ENCODE data around the gene ASPSCR1. TPM values are rescaled to one million over a fixed set of nuclear protein-coding genes. Genes with fewer than 3 reads are reported as not detected.

Gene ASPSCR1
- total and polyA plus RNA-seq, 2 of the 13 experiments (the other 11 are each of a cell fraction or from before 2014, with no cell fraction given), result 274 to 314 TPM

DNA sequence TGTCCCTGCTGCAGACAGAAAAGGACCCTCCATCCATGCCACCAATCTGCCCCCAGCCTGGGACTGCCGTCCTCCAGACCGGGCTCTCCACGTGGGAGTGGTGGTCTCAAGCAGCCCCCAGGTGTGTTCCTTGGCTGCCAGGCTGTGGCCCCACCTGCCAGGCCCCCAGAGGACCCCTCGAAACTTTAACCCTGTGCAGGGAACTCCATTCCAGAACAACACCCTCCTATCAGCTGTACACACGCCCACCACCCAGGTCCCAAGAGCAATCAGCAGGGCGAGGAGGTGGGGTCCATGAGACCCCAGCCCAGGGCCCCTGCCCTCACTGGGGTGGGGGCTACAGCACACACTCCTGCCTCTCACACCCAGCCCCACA lies 41.7 kb upstream of the ASPSCR1 start:
- no peak for DNase-seq (ENCODE audit: low spot score)
- Histone ChIP-seq H3K9me3 (ENCODE audit: low read length) (no peaks in the 10 kb centered on the region), H2AFZ (ENCODE audit: low read length) (no peak overlapping the region), H3K4me1 (ENCODE audit: insufficient read depth, low read length) (peaks cover 64% of the 10 kb centered on the region), H3K4me2 (ENCODE audit: low read depth, low read length) (peak overlapping the region; percentile 86), H3K4me3 (replicated peaks in 1 of 3; ENCODE audit: insufficient read depth in 1 of 3, low read depth in 2 of 3, low read length in 3 of 3) (peak overlapping the region; percentile 41 to 88 (median 43)), H3K36me3 (replicated peaks in 1 of 2; ENCODE audit: control insufficient read depth in 1 of 2, insufficient read depth in 2 of 2, low read length in 2 of 2) (peaks cover 11 to 28% of the 10 kb centered on the region in 2 experiments), H3K27me3 (ENCODE audit: control insufficient read depth in 1 of 2, insufficient read depth in 2 of 2, low read length in 2 of 2) (peaks cover 13 to 27% of the 10 kb centered on the region in 2 experiments; a peak in 4 of 5 replicates), H3K79me2 (ENCODE audit: insufficient read depth, low read length) (peaks cover 19% of the 10 kb centered on the region), H3K27ac (ENCODE audit: extremely low read length, insufficient read depth, low read length) (peak overlapping the region; percentile 1), H4K20me1 (ENCODE audit: insufficient read depth, low read length) (peaks cover 5% of the 10 kb centered on the region; the same call in 1 of the 2 replicates), H3K9ac (ENCODE audit: insufficient read depth, low read depth, low read length) (peak overlapping the region; percentile 83)
- CTCF ChIA-PET (ENCODE audit: low intra/inter-chr PET ratio, low total read pairs), result no interaction called here
- WGBS (ENCODE audit: low lambda C conversion rate), result 98% methylated on average over 6 of the region's 6 CpGs
- no peak for ATAC-seq
- intact Hi-C loops (cut with micrococcal nuclease; ENCODE audit: unreplicated experiment), result no loop called here
- in situ Hi-C loops (cut with HindIII; ENCODE audit: extremely low pct_ligation_motif_present, low pct_unique_long_range_greater_than_20kb), result no loop called here
- no TSS peak for BruUV-seq (replicated peaks)
- POLR2A ChIA-PET, result interaction anchor here (0.6 to 7.9 kb wide), 11 partner anchors 9 to 86 kb away, joined by 4 to 71 read pairs (median 8); partner anchors contain the start of genes CENPX, LRRC45, MAFG and SIRT7
- no peak for FAIRE-seq
- TF ChIP-seq ZNF501 (CRISPR knock-in tag; IDR thresholded peaks at IDR 0.05) (no peak), KLF13 (CRISPR knock-in tag; IDR thresholded peaks at IDR 0.05) (no peak), ZNF772 (CRISPR knock-in tag; IDR thresholded peaks at IDR 0.05) (peak; percentile 13; the same call in 1 of the 2 replicates), FOXM1 (CRISPR knock-in tag; IDR thresholded peaks at IDR 0.05) (no peak), ZNF841 (CRISPR knock-in tag; IDR thresholded peaks at IDR 0.05; ENCODE audit: borderline replicate concordance) (no peak), ZNF484 (CRISPR knock-in tag; IDR thresholded peaks at IDR 0.05; ENCODE audit: borderline replicate concordance, low read depth) (no peak), ZNF33B (CRISPR knock-in tag; IDR thresholded peaks at IDR 0.05) (0 out of 2 replicates have a peak, but pooled peaks have one; percentile 25), ASH2L (IDR thresholded peaks at IDR 0.05; ENCODE audit: insufficient read length, low read depth, low read length) (no peak), CENPX (CRISPR knock-in tag; IDR thresholded peaks at IDR 0.05) (no peak), FLYWCH1 (CRISPR knock-in tag; IDR thresholded peaks at IDR 0.05) (no peak), ZNF773 (CRISPR knock-in tag; IDR thresholded peaks at IDR 0.05; ENCODE audit: borderline replicate concordance) (no peak), ZNF251 (CRISPR knock-in tag; IDR thresholded peaks at IDR 0.05) (no peak), ZNF451 (CRISPR knock-in tag; IDR thresholded peaks at IDR 0.05) (no peak), ZNF788 (CRISPR knock-in tag; IDR thresholded peaks at IDR 0.05; ENCODE audit: borderline replicate concordance) (0 out of 2 replicates have a peak, but pooled peaks have one; percentile 9), TOPORS (CRISPR knock-in tag; IDR thresholded peaks at IDR 0.05) (no peak), ZNF883 (CRISPR knock-in tag; IDR thresholded peaks at IDR 0.05; ENCODE audit: not compliant biosample characterization) (peak; percentile 32), HNF4A (CRISPR knock-in tag; IDR thresholded peaks at IDR 0.05) (no peak), ZC3H4 (CRISPR knock-in tag; IDR thresholded peaks at IDR 0.05; ENCODE audit: borderline replicate concordance) (no peak), PPARG (CRISPR knock-in tag; conservative IDR thresholded peaks at IDR 0.05) (no peak), POLR2A (IDR thresholded peaks at IDR 0.05; ENCODE audit: insufficient read depth in 1 of 2, low read depth in 2 of 2, low read length in 2 of 2) (no peak), IRX3 (CRISPR knock-in tag; IDR thresholded peaks at IDR 0.05; ENCODE audit: borderline replicate concordance, low read depth) (no peak)
- TF ChIP-seq, protein P1, sequence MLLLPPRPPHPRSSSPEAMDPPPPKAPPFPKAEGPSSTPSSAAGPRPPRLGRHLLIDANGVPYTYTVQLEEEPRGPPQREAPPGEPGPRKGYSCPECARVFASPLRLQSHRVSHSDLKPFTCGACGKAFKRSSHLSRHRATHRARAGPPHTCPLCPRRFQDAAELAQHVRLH (CRISPR knock-in tag; IDR thresholded peaks at IDR 0.05; ENCODE audit: borderline replicate concordance, low read depth), result no peak
- TF ChIP-seq, protein P2, sequence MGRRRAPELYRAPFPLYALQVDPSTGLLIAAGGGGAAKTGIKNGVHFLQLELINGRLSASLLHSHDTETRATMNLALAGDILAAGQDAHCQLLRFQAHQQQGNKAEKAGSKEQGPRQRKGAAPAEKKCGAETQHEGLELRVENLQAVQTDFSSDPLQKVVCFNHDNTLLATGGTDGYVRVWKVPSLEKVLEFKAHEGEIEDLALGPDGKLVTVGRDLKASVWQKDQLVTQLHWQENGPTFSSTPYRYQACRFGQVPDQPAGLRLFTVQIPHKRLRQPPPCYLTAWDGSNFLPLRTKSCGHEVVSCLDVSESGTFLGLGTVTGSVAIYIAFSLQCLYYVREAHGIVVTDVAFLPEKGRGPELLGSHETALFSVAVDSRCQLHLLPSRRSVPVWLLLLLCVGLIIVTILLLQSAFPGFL (CRISPR knock-in tag; IDR thresholded peaks at IDR 0.05), result no peak
- TF ChIP-seq, protein P3, sequence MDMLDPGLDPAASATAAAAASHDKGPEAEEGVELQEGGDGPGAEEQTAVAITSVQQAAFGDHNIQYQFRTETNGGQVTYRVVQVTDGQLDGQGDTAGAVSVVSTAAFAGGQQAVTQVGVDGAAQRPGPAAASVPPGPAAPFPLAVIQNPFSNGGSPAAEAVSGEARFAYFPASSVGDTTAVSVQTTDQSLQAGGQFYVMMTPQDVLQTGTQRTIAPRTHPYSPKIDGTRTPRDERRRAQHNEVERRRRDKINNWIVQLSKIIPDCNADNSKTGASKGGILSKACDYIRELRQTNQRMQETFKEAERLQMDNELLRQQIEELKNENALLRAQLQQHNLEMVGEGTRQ (IDR thresholded peaks at IDR 0.05; ENCODE audit: low read depth, low read length), result no peak
- TF ChIP-seq, protein P3 (CRISPR knock-in tag; IDR thresholded peaks at IDR 0.05; ENCODE audit: borderline replicate concordance), result no peak
